ENCODE results near the gene SLC10A4. TPM values are rescaled to one million over a fixed set of nuclear protein-coding genes. Genes with fewer than 3 reads are reported as not detected.
"Not testable (repeated sequence)": the region's sequence is repeated elsewhere in the genome, so short reads cannot be mapped to it uniquely, and the experiment has no call there.

Gene SLC10A4
- total RNA-seq = not detected in 2 replicates

GRCh38 chr4:48483006-48483776, at the start of gene SLC10A4:
TSS of gene SLC10A4 (plus strand) at chr4:48483343. CDS start at chr4:48483562, 219 bp downstream.
- intact Hi-C loops (cut with micrococcal nuclease) = no loop called here
- H3K27ac Mint-ChIP-seq = peak within 1 kb of the TSS; percentile 60
- H3K4me3 Mint-ChIP-seq = peak within 1 kb of the TSS; percentile 73
- no peaks in the 10 kb centered on the region for H3K9me3 Mint-ChIP-seq
- H3K4me1 Mint-ChIP-seq = peaks cover 11% of the 10 kb centered on the region
- no peaks in the 10 kb centered on the region for H3K36me3 Mint-ChIP-seq (ENCODE audit: low read depth)
- peaks cover 67% of the 10 kb centered on the region for H3K27me3 Mint-ChIP-seq
- DNase-seq = peak; percentile 64

DNA sequence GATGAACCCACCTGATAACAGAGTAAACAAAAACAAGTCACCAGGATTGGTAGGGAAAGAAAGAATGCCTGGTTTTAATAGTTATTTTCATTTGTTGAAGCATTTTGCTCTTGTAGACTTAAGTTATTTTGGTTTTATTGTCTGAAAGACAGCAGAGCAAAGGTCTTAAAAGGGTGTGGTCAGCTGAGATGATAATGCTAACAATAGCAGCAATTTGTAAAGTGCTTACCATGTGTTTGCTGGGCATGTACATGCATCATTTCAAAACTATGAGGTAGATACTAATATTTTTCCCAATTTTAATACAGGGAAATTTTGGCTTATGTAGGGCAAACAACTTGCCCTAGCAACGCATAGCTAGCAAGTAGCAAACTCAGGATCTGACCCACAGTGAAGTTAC, 46.8 kb upstream of the SLC10A4 start:
- H3K27ac Mint-ChIP-seq = no peak overlapping the region
- H3K36me3 Mint-ChIP-seq (ENCODE audit: low read depth) = no peaks in the 10 kb centered on the region
- no peak for DNase-seq
- H3K27me3 Mint-ChIP-seq = peaks cover 19% of the 10 kb centered on the region
- H3K4me3 Mint-ChIP-seq = no peak overlapping the region
- peaks cover 8% of the 10 kb centered on the region for H3K4me1 Mint-ChIP-seq
- no peaks in the 10 kb centered on the region for H3K9me3 Mint-ChIP-seq
- intact Hi-C loops (cut with micrococcal nuclease) = no loop called here

DNA sequence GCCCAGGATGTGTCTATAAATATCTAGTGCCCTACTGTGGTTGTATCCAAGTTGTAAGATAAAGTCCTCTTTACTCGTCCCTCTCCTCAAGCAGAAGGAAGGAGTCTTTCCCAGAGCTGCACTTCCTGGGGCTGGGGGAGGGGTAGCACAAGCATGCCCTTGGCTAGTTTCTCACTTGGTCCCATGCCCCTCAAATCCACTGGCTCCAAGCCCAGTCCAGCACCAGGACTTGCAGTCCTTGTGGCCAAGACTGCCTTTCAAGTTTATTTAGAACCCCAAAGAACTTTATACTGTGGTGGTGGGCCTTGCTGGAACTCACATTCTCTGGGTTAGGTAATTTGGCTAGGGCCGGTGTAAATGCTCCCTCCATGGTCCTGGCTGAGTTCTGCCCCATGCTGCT, 43.2 kb upstream of the SLC10A4 start:
- no peaks in the 10 kb centered on the region for H3K9me3 Mint-ChIP-seq
- DNase-seq = no peak
- no peak overlapping the region for H3K4me3 Mint-ChIP-seq
- H3K36me3 Mint-ChIP-seq (ENCODE audit: low read depth) = no peaks in the 10 kb centered on the region
- H3K27me3 Mint-ChIP-seq = peaks cover 23% of the 10 kb centered on the region
- H3K4me1 Mint-ChIP-seq = no peaks in the 10 kb centered on the region
- no peak overlapping the region for H3K27ac Mint-ChIP-seq
- intact Hi-C loops (cut with micrococcal nuclease) = no loop called here

GRCh38 chr4:48440914-48441313, 42.2 kb upstream of the SLC10A4 start:
- intact Hi-C loops (cut with micrococcal nuclease); H3K9me3 Mint-ChIP-seq; H3K27ac Mint-ChIP-seq; DNase-seq; H3K4me3 Mint-ChIP-seq; H3K4me1 Mint-ChIP-seq; H3K36me3 Mint-ChIP-seq (ENCODE audit: low read depth): not testable (repeated sequence)
- peaks cover 23% of the 10 kb centered on the region for H3K27me3 Mint-ChIP-seq

DNA sequence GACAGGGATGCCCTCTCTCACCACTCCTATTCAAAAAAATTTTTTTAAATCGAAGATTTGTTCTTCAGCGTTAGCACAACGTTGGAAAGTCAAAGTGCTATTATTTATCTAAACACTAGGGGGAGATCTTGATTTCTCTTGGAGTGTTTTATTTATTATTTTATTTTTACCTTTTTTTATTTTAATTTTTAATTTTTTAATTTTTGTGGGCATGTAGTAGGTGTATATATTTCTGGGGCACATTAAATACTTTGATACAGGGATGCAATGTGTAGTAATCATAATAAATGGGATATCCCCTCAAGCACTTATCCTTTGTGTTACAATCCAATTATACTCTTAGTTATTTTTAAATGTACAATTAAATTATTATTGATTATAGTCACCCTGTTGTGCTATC, 37.4 kb upstream of the SLC10A4 start:
- intact Hi-C loops (cut with micrococcal nuclease) = loop anchor here (2.0 to 5.0 kb wide), 3 partner anchors 101 to 517 kb away; no protein-coding TSS in a partner anchor
- Mint-ChIP-seq H3K4me3 (no peak overlapping the region), H3K27me3 (peaks cover 4% of the 10 kb centered on the region), H3K27ac (no peak overlapping the region), H3K4me1 (no peaks in the 10 kb centered on the region), H3K36me3 (ENCODE audit: low read depth) (no peaks in the 10 kb centered on the region), H3K9me3 (no peaks in the 10 kb centered on the region)
- no peak for DNase-seq

- intact Hi-C loops (cut with micrococcal nuclease) = loop anchor here (2.0 to 5.0 kb wide), 3 partner anchors 100 to 516 kb away; no protein-coding TSS in a partner anchor
Measured at GRCh38 chr4:48446642-48447041, 36.5 kb upstream of the SLC10A4 start.

DNA sequence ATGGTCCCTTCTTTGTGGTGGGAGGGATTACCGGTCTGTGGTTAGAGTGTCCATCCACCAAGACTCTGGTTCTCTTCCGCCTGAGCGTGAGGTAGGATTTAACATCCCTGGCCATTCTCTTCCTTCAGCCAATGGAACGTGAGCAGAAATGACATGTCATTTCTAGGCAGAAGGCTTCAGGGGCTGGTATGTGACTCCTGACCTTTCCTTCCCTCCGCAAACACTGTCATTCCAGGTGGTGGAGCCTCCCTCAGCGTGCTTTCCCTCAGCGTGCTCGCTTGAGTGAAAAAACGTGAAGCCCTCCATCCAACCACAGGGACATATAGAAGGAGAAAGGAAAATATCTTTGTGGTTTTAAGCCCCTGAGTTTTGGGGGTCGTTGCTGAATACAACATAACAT, 34.0 kb upstream of the SLC10A4 start:
- no peak for DNase-seq
- no peaks in the 10 kb centered on the region for H3K4me1 Mint-ChIP-seq
- H3K27me3 Mint-ChIP-seq = peaks cover 5% of the 10 kb centered on the region
- no peak overlapping the region for H3K4me3 Mint-ChIP-seq
- no peaks in the 10 kb centered on the region for H3K36me3 Mint-ChIP-seq (ENCODE audit: low read depth)
- H3K9me3 Mint-ChIP-seq = no peaks in the 10 kb centered on the region
- intact Hi-C loops (cut with micrococcal nuclease) = loop anchor here (5.0 kb wide), 2 partner anchors 132 to 513 kb away; no protein-coding TSS in a partner anchor
- H3K27ac Mint-ChIP-seq = no peak overlapping the region

More at GRCh38 chr4:48446642-48447041, 36.5 kb upstream of the SLC10A4 start:
- Mint-ChIP-seq H3K27ac (no peak overlapping the region), H3K4me3 (no peak overlapping the region), H3K36me3 (ENCODE audit: low read depth) (no peaks in the 10 kb centered on the region), H3K9me3 (no peaks in the 10 kb centered on the region), H3K4me1 (no peaks in the 10 kb centered on the region), H3K27me3 (peaks cover 7% of the 10 kb centered on the region)
- DNase-seq = no peak

DNA sequence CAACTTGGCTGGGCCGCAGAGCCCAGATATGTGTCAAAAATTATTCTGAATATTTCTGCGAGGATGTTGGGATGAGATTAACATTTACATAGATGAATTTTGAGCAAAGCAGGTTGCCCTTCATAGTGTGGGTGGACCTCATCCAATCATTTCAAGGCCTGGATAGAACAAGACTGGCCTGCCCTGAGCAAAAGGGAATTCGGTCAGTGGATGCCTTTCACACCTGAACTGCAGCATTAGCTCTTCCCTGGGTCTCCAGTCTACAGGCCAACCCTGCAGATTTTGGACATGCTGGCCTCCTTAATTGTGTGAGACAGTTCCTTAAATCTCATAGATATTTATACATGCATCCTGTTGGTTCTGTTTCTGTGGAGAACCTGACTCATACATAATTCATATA, 32.4 kb upstream of the SLC10A4 start:
- H3K4me3 Mint-ChIP-seq = no peak overlapping the region
- no peak overlapping the region for H3K27ac Mint-ChIP-seq
- no peaks in the 10 kb centered on the region for H3K4me1 Mint-ChIP-seq
- no peaks in the 10 kb centered on the region for H3K9me3 Mint-ChIP-seq
- peaks cover 5% of the 10 kb centered on the region for H3K27me3 Mint-ChIP-seq
- intact Hi-C loops (cut with micrococcal nuclease) = no loop called here
- no peaks in the 10 kb centered on the region for H3K36me3 Mint-ChIP-seq (ENCODE audit: low read depth)
- no peak for DNase-seq

GRCh38 chr4:48451656-48452055, 31.5 kb upstream of the SLC10A4 start:
- H3K27ac Mint-ChIP-seq; H3K36me3 Mint-ChIP-seq (ENCODE audit: low read depth); H3K4me3 Mint-ChIP-seq; H3K9me3 Mint-ChIP-seq; DNase-seq; intact Hi-C loops (cut with micrococcal nuclease); H3K27me3 Mint-ChIP-seq; H3K4me1 Mint-ChIP-seq: not testable (repeated sequence)

GRCh38 chr4:48454591-48454990, 28.6 kb upstream of the SLC10A4 start:
- Mint-ChIP-seq H3K9me3 (no peaks in the 10 kb centered on the region), H3K4me3 (no peak overlapping the region), H3K27ac (no peak overlapping the region), H3K4me1 (no peaks in the 10 kb centered on the region), H3K36me3 (ENCODE audit: low read depth) (no peaks in the 10 kb centered on the region), H3K27me3 (peaks cover 13% of the 10 kb centered on the region)
- DNase-seq = no peak
- intact Hi-C loops (cut with micrococcal nuclease) = no loop called here

DNA sequence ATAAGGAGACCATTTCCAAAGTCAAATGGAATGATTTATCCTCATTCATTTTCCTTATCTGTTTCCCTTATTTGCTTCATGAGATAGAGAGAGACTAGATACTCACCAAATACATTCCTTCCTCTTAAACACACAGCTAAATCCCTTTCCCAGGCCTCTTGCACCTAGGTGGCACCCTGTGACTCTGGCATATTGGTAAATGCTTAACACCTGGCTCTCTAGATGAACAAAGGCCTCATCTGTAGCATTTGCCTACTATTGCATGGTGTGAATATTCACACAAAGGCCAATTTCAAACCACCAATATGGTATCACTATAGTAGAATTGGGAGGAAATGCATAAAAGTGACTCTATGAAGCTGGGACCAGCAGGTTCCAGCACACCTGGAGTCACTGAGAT, 22.1 kb upstream of the SLC10A4 start:
- intact Hi-C loops (cut with micrococcal nuclease) = no loop called here
- Mint-ChIP-seq H3K36me3 (ENCODE audit: low read depth) (no peaks in the 10 kb centered on the region), H3K4me3 (no peak overlapping the region), H3K27ac (no peak overlapping the region), H3K4me1 (no peaks in the 10 kb centered on the region), H3K9me3 (no peaks in the 10 kb centered on the region), H3K27me3 (peaks cover 9% of the 10 kb centered on the region)
- no peak for DNase-seq

DNA sequence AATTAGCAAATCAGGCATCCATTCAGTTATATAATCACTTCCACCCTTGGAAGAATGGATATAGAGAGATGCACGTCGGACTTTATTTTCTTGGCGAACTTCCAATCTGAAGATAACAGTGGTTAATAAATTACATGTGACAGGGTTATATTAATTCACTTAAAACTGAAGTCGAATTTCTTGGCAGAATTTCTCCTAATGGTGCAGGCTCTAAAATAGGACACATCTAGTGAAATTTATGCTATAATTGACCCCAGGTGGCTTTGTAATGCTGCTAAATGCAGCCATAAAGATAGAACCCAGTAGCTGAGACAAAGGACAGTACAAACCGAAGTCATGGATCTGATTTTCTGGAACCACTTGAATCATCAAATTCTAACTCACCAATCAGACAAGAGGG, 20.8 kb upstream of the SLC10A4 start:
- Mint-ChIP-seq H3K9me3 (no peaks in the 10 kb centered on the region), H3K36me3 (ENCODE audit: low read depth) (no peaks in the 10 kb centered on the region), H3K27me3 (peaks cover 4% of the 10 kb centered on the region), H3K4me3 (no peak overlapping the region), H3K27ac (no peak overlapping the region), H3K4me1 (no peaks in the 10 kb centered on the region)
- DNase-seq = no peak
- intact Hi-C loops (cut with micrococcal nuclease) = no loop called here

DNA sequence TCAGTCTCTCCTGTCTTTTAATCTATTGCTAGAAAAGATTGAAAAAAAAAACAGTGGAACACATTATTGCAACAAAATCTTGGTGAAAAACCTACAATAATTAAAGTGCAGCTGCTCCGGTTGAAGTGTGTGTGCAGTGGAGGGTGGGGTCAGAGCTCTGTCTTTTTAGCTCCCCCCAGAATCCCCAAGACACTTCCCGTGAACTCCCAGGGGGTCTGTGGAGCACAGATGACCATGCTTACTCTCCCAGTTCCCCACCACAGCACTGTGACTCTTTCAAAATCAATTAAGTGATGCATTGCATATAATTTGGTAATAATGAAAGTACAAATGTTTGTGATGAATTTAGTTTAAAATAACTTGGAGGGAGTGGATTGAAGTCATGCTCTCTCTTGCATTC, 15.7 kb upstream of the SLC10A4 start:
- no peak for DNase-seq
- Mint-ChIP-seq H3K36me3 (ENCODE audit: low read depth) (no peaks in the 10 kb centered on the region), H3K27ac (no peak overlapping the region), H3K9me3 (no peaks in the 10 kb centered on the region), H3K4me1 (no peaks in the 10 kb centered on the region), H3K27me3 (peaks cover 12% of the 10 kb centered on the region), H3K4me3 (no peak overlapping the region)
- intact Hi-C loops (cut with micrococcal nuclease) = no loop called here

GRCh38 chr4:48467891-48468290, 15.3 kb upstream of the SLC10A4 start:
- DNase-seq = no peak
- intact Hi-C loops (cut with micrococcal nuclease) = no loop called here
- Mint-ChIP-seq H3K4me1 (no peaks in the 10 kb centered on the region), H3K27me3 (peaks cover 12% of the 10 kb centered on the region), H3K36me3 (ENCODE audit: low read depth) (no peaks in the 10 kb centered on the region), H3K9me3 (no peaks in the 10 kb centered on the region), H3K4me3 (no peak overlapping the region), H3K27ac (no peak overlapping the region)

DNA sequence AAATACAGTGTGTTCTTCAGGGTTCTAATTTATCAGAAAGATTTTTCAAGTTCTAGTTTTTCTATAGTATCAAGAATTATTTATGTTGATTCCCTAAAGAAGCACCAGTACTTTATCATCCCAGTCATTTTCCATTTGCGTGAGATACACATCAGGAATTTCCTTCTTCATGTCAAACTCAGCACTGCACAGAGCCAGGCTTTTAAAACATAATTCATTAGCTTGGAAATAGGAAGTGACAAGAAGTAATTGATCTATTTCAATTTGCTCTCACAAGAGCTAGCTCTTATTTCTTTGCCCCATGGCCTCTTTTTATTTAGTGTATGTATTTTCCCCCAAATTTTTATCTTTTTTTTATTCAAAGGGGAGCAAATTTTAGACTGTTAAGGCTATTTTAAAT, 13.0 kb upstream of the SLC10A4 start:
- Mint-ChIP-seq H3K27ac (no peak overlapping the region), H3K27me3 (peaks cover 12% of the 10 kb centered on the region), H3K4me3 (no peak overlapping the region), H3K36me3 (ENCODE audit: low read depth) (no peaks in the 10 kb centered on the region), H3K4me1 (no peaks in the 10 kb centered on the region), H3K9me3 (no peaks in the 10 kb centered on the region)
- no peak for DNase-seq
- intact Hi-C loops (cut with micrococcal nuclease) = no loop called here

All from activated CD4-positive, alpha-beta T cell treated with anti-CD3 and anti-CD28 coated beads, Interleukin-2, amount 10 ng/mL, durations not matched to agents 24 days and 14 days (primary cell).